Measurements from ENCODE around the gene FGG. TPM values are rescaled to one million over a fixed set of nuclear protein-coding genes. Genes with fewer than 3 reads are reported as not detected.
A peak's percentile ranks its signal among the peaks of the same experiment; 100 is the strongest.

The FGG gene
- total and polyA plus RNA-seq, 2 of the 13 experiments (the other 11 are each of a cell fraction or from before 2014, with no cell fraction given), result 1,037 to 2,423 TPM

- TF ChIP-seq NFKBIZ (CRISPR knock-in tag; IDR thresholded peaks at IDR 0.05), result peak; percentile 89
- TF ChIP-seq GATAD2A (CRISPR knock-in tag; IDR thresholded peaks at IDR 0.05), result peak; percentile 97
- peak; percentile 94 for TF ChIP-seq RCOR2 (CRISPR knock-in tag; IDR thresholded peaks at IDR 0.05)
- no peak for TF ChIP-seq ZNF280D (CRISPR knock-in tag; IDR thresholded peaks at IDR 0.05)
- TF ChIP-seq RXRA (CRISPR knock-in tag; IDR thresholded peaks at IDR 0.05), result no peak; the same call in 1 of the 2 replicates
- TF ChIP-seq IKZF5 (CRISPR knock-in tag; IDR thresholded peaks at IDR 0.05), result peak; percentile 13; the same call in 1 of the 2 replicates
- TF ChIP-seq ATF2 (CRISPR knock-in tag; IDR thresholded peaks at IDR 0.05), result peak; percentile 86
- TF ChIP-seq ZNF724P (CRISPR knock-in tag; IDR thresholded peaks at IDR 0.05; ENCODE audit: borderline replicate concordance), result no peak
- peak; percentile 74 for TF ChIP-seq MED8 (CRISPR knock-in tag; IDR thresholded peaks at IDR 0.05; ENCODE audit: insufficient replicate concordance)
- TF ChIP-seq PAXIP1 (CRISPR knock-in tag; conservative IDR thresholded peaks at IDR 0.05), result peak; percentile 97
- peak; percentile 42; the same call in 1 of the 2 replicates for TF ChIP-seq DRAP1 (CRISPR knock-in tag; IDR thresholded peaks at IDR 0.05)
- peak; percentile 100 for TF ChIP-seq NCOA2 (CRISPR knock-in tag; IDR thresholded peaks at IDR 0.05)
- no peak for TF ChIP-seq ZNF674 (CRISPR knock-in tag; IDR thresholded peaks at IDR 0.05; ENCODE audit: low read depth)
- TF ChIP-seq SALL2 (CRISPR knock-in tag; IDR thresholded peaks at IDR 0.05), result no peak
- TF ChIP-seq HMG20A (CRISPR knock-in tag; IDR thresholded peaks at IDR 0.05; ENCODE audit: borderline replicate concordance), result peak; percentile 99
- no peak for TF ChIP-seq DNMT1 (CRISPR knock-in tag; IDR thresholded peaks at IDR 0.05)
Observed at GRCh38 chr4:154597798-154598774, 14.4 kb downstream of the FGG start (continued).

All from HepG2 (cell line).